Muscle of arm (tissue), 12 donors: ENCODE results near the gene GLRX3. TPM values are rescaled to one million over a fixed set of nuclear protein-coding genes. Genes with fewer than 3 reads are reported as not detected.

Experiments used
- DNase-seq: peaks from one replicate; pipeline ENCODE4 v3.0.0-alpha.2; 2013
- polyA plus RNA-seq, 12 donors: library from polyadenylated mRNA; unstranded; fragments of 120-200 nt; gene quantifications; one replicate each; pipeline ENCODE4 v1.2.1, GENCODE V29; 2013; ENCODE audit not compliant: insufficient read length in 12 of 12

GLRX3 gene
- polyA plus RNA-seq, 12 donors, result 52.5 to 85.2 (median 63.5) TPM; not detected in 1

GRCh38 chr10:130128922-130129321, 7.3 kb upstream of the GLRX3 start:
- no peak for DNase-seq

- DNase-seq, result no peak
Measured at GRCh38 chr10:130135676-130136225, 440 bp upstream of the GLRX3 start.

GRCh38 chr10:130137090-130137448, 878 bp downstream of the GLRX3 start:
- no peak for DNase-seq

GRCh38 chr10:130137659-130138478, 1.7 kb downstream of the GLRX3 start:
- DNase-seq, result no peak

GRCh38 chr10:130138479-130138866, 2.3 kb downstream of the GLRX3 start:
- no peak for DNase-seq

- no peak for DNase-seq
Measured at GRCh38 chr10:130140425-130140824, 4.2 kb downstream of the GLRX3 start.

- DNase-seq, result no peak
Measured at GRCh38 chr10:130141038-130141437, 4.8 kb downstream of the GLRX3 start.

- no peak for DNase-seq
Measured at GRCh38 chr10:130141460-130141859, 5.3 kb downstream of the GLRX3 start.

- DNase-seq, result no peak
Measured at GRCh38 chr10:130141878-130142277, 5.7 kb downstream of the GLRX3 start.

GRCh38 chr10:130146042-130146441, 9.9 kb downstream of the GLRX3 start:
- no peak for DNase-seq

GRCh38 chr10:130159192-130159794, 23.1 kb downstream of the GLRX3 start:
- no peak for DNase-seq

- DNase-seq, result no peak
Measured at GRCh38 chr10:130160775-130161174, 24.6 kb downstream of the GLRX3 start.

GRCh38 chr10:130161331-130161730, 25.1 kb downstream of the GLRX3 start:
- DNase-seq, result no peak

- no peak for DNase-seq
Measured at GRCh38 chr10:130167193-130167592, 31.0 kb downstream of the GLRX3 start.

GRCh38 chr10:130167707-130168106, 31.5 kb downstream of the GLRX3 start:
- no peak for DNase-seq

GRCh38 chr10:130169136-130169859, 33.1 kb downstream of the GLRX3 start:
- DNase-seq, result no peak

GRCh38 chr10:130171196-130171595, 35.0 kb downstream of the GLRX3 start:
- DNase-seq, result no peak

GRCh38 chr10:130174328-130174727, 38.1 kb downstream of the GLRX3 start:
- no peak for DNase-seq

- DNase-seq, result no peak
Measured at GRCh38 chr10:130175074-130175473, 38.9 kb downstream of the GLRX3 start.

GRCh38 chr10:130177250-130177649, 41.1 kb downstream of the GLRX3 start:
- no peak for DNase-seq

- DNase-seq, result peak; percentile 79
Measured at GRCh38 chr10:130179640-130180039, 43.4 kb downstream of the GLRX3 start.

GRCh38 chr10:130180416-130180815, 44.2 kb downstream of the GLRX3 start:
- DNase-seq, result no peak

GRCh38 chr10:130181858-130182257, 45.7 kb downstream of the GLRX3 start:
- DNase-seq, result no peak
